ENCODE results near the gene FYB2. TPM values are rescaled to one million over a fixed set of nuclear protein-coding genes. Genes with fewer than 3 reads are reported as not detected.

The FYB2 gene
- total and polyA plus RNA-seq, 4 donors = 2.4 to 5.7 (median 2.5) TPM

DNA sequence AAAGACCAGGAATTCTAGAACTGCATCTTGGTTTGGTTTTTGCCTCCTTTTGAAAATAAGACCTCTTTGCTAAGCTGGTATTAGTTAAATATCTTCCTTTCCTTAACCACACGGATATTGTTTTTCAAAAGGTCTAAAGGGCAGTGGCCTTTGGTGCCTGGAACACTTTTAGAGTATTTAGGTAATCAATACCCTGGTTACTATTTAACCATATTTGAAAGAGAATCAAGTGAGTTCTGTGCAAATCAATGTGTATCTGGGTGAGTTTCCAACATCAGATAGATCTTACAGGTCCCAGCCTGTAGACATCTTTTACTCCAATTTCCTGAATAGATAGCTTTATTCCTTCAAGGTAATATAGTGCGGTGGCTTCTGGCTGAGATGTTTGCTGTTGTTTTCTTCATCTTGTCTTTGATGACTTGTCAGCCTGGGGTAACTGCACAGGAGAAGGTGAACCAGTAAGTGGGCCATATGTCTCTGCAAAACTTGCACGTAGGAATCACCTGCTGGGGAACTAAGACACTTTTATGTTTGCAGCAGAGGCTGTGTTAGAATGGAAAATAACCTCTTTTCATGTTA lies 35.4 kb upstream of the FYB2 start, which contains the start of gene C8A:
TSS of gene C8A (plus strand) at position 277 of the 579 bp plus-strand sequence. CDS start at position 382, 105 bp downstream.
- Histone ChIP-seq H3K27ac (ENCODE audit: low read depth, low read length) (no peak within 1 kb of the TSS), H3K9me3 (ENCODE audit: control insufficient read depth, insufficient read depth, low read length) (no peaks in the 10 kb centered on the region), H3K4me3 (ENCODE audit: low read depth, low read length) (no peak within 1 kb of the TSS), H3K36me3 (ENCODE audit: control insufficient read depth, insufficient read depth, low read length) (no peaks in the 10 kb centered on the region), H3K27me3 (ENCODE audit: control insufficient read depth, insufficient read depth, low read length) (peaks cover 2% of the 10 kb centered on the region), H3K4me1 (ENCODE audit: control insufficient read depth, insufficient read depth, low read length) (peaks cover 3% of the 10 kb centered on the region)
- no CpG with 5 or more reads among the region's 3 CpGs for WGBS (ENCODE audit: insufficient coverage)
- no peak for DNase-seq (ENCODE audit: low read depth in 4 of 6, low spot score in 6 of 6)

DNA sequence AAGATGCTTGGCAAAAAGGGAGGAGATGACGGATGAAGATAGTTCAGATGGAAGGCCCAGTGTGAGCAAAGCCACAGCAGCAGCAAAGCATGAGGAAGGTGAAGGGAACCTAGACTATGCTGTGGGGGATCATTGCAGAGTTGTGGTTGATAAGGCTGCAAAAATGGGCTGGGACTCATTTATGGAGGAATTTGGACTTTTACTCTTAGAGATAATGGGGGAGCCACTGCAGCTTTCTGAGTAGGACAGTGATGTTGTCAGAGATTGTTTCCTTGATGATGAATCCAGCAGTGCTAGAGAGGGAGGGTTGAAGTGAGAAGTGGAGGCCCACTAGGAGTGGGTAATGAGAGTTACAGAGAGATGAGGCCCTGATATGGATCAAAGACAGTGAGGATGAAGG lies 33.3 kb upstream of the FYB2 start:
- Histone ChIP-seq H3K9me3 (ENCODE audit: control insufficient read depth, insufficient read depth, low read length) (no peaks in the 10 kb centered on the region), H3K36me3 (ENCODE audit: control insufficient read depth, insufficient read depth, low read length) (no peaks in the 10 kb centered on the region), H3K4me3 (ENCODE audit: low read depth, low read length) (no peak overlapping the region), H3K27ac (ENCODE audit: low read depth, low read length) (no peak overlapping the region), H3K27me3 (ENCODE audit: control insufficient read depth, insufficient read depth, low read length) (peaks cover 2% of the 10 kb centered on the region), H3K4me1 (ENCODE audit: control insufficient read depth, insufficient read depth, low read length) (peaks cover 8% of the 10 kb centered on the region)
- WGBS (ENCODE audit: insufficient coverage) = 0% methylated on average over 1 of the region's 1 CpG
- no peak for DNase-seq (ENCODE audit: low read depth in 4 of 6, low spot score in 6 of 6)

DNA sequence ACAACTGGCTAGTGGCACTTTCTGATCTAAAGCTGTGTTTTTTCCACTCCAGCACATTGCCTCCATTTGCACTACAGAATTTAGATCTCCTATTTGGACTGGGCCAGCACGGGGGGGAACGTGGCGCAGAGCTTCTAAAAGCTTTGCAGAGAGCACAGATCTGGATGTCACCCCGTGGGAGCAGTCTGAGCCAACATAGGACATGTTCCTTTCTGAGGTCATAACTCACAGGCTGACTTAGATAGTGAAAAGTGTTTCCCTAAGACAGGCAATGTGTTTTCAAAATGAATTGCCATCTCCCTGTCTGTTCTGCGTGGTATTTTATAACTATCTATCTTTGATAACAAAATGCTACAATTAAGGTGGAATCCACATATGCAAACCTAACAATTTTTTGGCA lies 31.7 kb upstream of the FYB2 start:
- Histone ChIP-seq H3K27ac (ENCODE audit: low read depth, low read length) (no peak overlapping the region), H3K4me1 (ENCODE audit: control insufficient read depth, insufficient read depth, low read length) (peaks cover 8% of the 10 kb centered on the region), H3K9me3 (ENCODE audit: control insufficient read depth, insufficient read depth, low read length) (no peaks in the 10 kb centered on the region), H3K27me3 (ENCODE audit: control insufficient read depth, insufficient read depth, low read length) (peaks cover 2% of the 10 kb centered on the region), H3K4me3 (ENCODE audit: low read depth, low read length) (no peak overlapping the region), H3K36me3 (ENCODE audit: control insufficient read depth, insufficient read depth, low read length) (no peaks in the 10 kb centered on the region)
- WGBS (ENCODE audit: insufficient coverage) = 72% methylated on average over 3 of the region's 5 CpGs
- peak in 1 of 6 donors; percentile 22 for DNase-seq (ENCODE audit: low read depth in 4 of 6, low spot score in 6 of 6)

DNA sequence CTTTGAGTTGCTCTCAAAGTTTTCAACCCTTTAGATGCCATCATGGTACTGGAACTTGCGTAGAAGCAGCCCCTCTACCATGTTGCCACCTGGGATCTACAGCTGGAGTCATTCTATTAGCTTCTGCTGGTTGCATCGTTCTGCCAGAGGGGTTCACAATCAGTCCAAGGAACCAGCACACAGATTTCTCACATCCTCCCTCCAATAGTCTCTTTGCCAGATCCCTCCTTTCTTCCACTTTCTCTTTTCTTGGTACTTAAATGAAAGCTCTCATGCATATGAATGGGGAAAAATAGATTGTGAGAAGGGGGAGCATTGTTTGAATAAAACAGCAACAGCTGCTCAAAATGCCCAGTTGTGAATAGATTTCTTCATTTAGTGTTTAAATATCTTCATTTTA lies 31.2 kb upstream of the FYB2 start:
- peak in 1 of 6 donors; percentile 59 for DNase-seq (ENCODE audit: low read depth in 4 of 6, low spot score in 6 of 6)
- WGBS (ENCODE audit: insufficient coverage) = 33% methylated on average over 2 of the region's 2 CpGs
- H3K27ac ChIP-seq (ENCODE audit: low read depth, low read length) = no peak overlapping the region

DNA sequence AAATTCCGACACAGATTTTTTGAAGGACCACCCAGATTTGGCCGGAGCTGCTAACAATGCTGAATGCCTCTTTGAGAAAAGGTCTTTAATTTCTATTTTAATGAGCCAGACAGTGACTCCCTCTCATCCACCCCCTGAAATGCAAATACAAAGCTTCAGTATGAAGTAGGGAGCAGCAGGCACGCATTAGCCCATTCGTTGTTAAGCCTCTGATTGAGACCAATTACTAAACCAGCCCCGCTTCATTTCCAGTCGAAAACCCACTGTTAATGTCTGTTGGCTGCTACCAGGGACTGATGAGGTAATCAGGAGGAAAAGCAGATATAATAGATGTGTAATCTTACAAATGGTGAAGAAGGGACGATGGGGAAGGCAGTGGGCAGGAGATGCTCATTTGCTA lies 30.5 kb upstream of the FYB2 start:
- Histone ChIP-seq H3K4me1 (ENCODE audit: control insufficient read depth, insufficient read depth, low read length) (peaks cover 8% of the 10 kb centered on the region), H3K4me3 (ENCODE audit: low read depth, low read length) (no peak overlapping the region), H3K27me3 (ENCODE audit: control insufficient read depth, insufficient read depth, low read length) (peaks cover under 1% of the 10 kb centered on the region), H3K27ac (ENCODE audit: low read depth, low read length) (no peak overlapping the region), H3K36me3 (ENCODE audit: control insufficient read depth, insufficient read depth, low read length) (no peaks in the 10 kb centered on the region), H3K9me3 (ENCODE audit: control insufficient read depth, insufficient read depth, low read length) (no peaks in the 10 kb centered on the region)
- DNase-seq (ENCODE audit: low read depth in 4 of 6, low spot score in 6 of 6) = peak in 2 of 6 donors; percentile 62 to 72
- WGBS (ENCODE audit: insufficient coverage) = 51% methylated on average over 2 of the region's 7 CpGs

More for the DNA sequence above, 31.2 kb upstream of the FYB2 start:
- peaks cover 2% of the 10 kb centered on the region for H3K27me3 ChIP-seq (ENCODE audit: control insufficient read depth, insufficient read depth, low read length)
- H3K36me3 ChIP-seq (ENCODE audit: control insufficient read depth, insufficient read depth, low read length) = no peaks in the 10 kb centered on the region
- peaks cover 8% of the 10 kb centered on the region for H3K4me1 ChIP-seq (ENCODE audit: control insufficient read depth, insufficient read depth, low read length)
- no peaks in the 10 kb centered on the region for H3K9me3 ChIP-seq (ENCODE audit: control insufficient read depth, insufficient read depth, low read length)
- H3K4me3 ChIP-seq (ENCODE audit: low read depth, low read length) = no peak overlapping the region

DNA sequence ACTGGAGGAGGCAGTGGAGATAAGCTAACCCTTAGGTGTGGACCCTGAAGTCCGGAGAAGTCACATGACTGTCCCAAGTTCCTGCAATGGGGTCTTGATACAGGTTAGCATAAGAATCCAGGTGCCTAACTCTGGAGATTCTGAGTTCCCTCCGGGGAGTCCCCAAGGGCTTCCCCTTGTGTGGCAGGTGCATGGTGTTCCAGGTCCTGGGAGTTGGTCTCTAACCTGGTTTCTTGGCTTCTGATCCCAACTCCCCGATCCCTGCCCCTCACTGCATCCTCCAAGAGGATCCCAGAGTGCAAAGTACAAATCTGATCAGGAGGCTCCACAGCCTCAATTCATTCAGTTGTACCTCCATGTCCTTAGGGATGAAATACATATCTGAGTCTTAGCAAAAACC lies 26.1 kb upstream of the FYB2 start:
- no peak for DNase-seq (ENCODE audit: low read depth in 4 of 6, low spot score in 6 of 6)
- Histone ChIP-seq H3K4me1 (ENCODE audit: control insufficient read depth, insufficient read depth, low read length) (peaks cover 8% of the 10 kb centered on the region), H3K27ac (ENCODE audit: low read depth, low read length) (no peak overlapping the region), H3K36me3 (ENCODE audit: control insufficient read depth, insufficient read depth, low read length) (no peaks in the 10 kb centered on the region), H3K9me3 (ENCODE audit: control insufficient read depth, insufficient read depth, low read length) (no peaks in the 10 kb centered on the region), H3K27me3 (ENCODE audit: control insufficient read depth, insufficient read depth, low read length) (no peaks in the 10 kb centered on the region), H3K4me3 (ENCODE audit: low read depth, low read length) (no peak overlapping the region)
- 96% methylated on average over 2 of the region's 3 CpGs for WGBS (ENCODE audit: insufficient coverage)

DNA sequence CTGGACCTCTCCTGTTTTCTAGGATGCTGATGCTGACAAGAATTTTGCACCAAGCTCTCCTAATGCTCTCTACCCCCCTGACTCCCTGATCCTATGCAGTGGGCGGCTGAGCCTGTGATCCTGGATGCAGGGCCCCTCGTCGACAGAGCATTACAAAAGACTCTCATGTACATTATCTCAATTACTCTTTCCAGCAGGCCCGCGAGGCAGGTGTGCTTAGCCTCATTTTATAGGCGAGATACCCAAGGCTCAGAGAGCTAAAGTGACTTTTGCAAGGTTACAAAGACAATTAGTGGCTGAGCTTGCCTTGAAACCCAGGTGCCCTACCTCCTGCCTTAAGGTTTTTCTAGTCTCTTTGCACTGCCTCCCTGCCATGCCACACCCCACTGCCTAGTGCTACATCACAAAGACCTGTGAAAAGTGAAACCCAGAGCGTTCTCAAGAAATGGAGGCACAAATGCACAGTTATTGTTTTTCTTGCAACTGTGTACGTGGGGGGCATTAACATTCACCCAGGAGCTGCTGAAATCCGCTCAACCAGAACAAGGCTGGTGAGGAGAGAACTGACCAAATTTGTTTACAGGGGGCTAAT lies 25.4 kb upstream of the FYB2 start:
- Histone ChIP-seq H3K27ac (ENCODE audit: low read depth, low read length) (no peak overlapping the region), H3K27me3 (ENCODE audit: control insufficient read depth, insufficient read depth, low read length) (no peaks in the 10 kb centered on the region), H3K9me3 (ENCODE audit: control insufficient read depth, insufficient read depth, low read length) (no peaks in the 10 kb centered on the region), H3K36me3 (ENCODE audit: control insufficient read depth, insufficient read depth, low read length) (no peaks in the 10 kb centered on the region), H3K4me1 (ENCODE audit: control insufficient read depth, insufficient read depth, low read length) (peaks cover 5% of the 10 kb centered on the region), H3K4me3 (ENCODE audit: low read depth, low read length) (no peak overlapping the region)
- peak in 1 of 6 donors; percentile 56 for DNase-seq (ENCODE audit: low read depth in 4 of 6, low spot score in 6 of 6)
- 53% methylated on average over 6 of the region's 9 CpGs for WGBS (ENCODE audit: insufficient coverage)

DNA sequence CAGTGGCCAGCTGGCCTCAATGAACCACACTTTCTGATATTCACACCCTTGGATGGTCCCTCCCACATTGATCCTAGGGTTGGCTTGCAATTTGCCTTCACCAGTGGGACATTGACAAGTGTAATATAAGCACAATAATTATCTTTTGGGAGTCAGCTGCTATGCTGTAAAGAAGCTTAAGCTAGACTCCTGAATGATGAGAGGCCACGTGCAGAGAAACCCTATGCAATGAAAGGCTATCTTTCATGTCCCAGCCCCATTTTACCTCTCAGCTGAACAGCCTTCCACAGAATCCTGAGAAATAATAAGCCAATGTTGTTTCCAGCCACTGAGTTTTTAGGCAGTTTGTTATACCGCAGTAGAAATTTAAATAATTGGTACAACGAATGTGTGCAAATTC lies 24.3 kb upstream of the FYB2 start:
- no peaks in the 10 kb centered on the region for H3K36me3 ChIP-seq (ENCODE audit: control insufficient read depth, insufficient read depth, low read length)
- DNase-seq (ENCODE audit: low read depth in 4 of 6, low spot score in 6 of 6) = peak in 2 of 6 donors; percentile 18 to 60
- no peaks in the 10 kb centered on the region for H3K27me3 ChIP-seq (ENCODE audit: control insufficient read depth, insufficient read depth, low read length)
- peaks cover 2% of the 10 kb centered on the region for H3K9me3 ChIP-seq (ENCODE audit: control insufficient read depth, insufficient read depth, low read length)
- no peaks in the 10 kb centered on the region for H3K4me1 ChIP-seq (ENCODE audit: control insufficient read depth, insufficient read depth, low read length)
- H3K27ac ChIP-seq (ENCODE audit: low read depth, low read length) = no peak overlapping the region
- H3K4me3 ChIP-seq (ENCODE audit: low read depth, low read length) = no peak overlapping the region
- WGBS (ENCODE audit: insufficient coverage) = no CpG with 5 or more reads among the region's 3 CpGs

DNA sequence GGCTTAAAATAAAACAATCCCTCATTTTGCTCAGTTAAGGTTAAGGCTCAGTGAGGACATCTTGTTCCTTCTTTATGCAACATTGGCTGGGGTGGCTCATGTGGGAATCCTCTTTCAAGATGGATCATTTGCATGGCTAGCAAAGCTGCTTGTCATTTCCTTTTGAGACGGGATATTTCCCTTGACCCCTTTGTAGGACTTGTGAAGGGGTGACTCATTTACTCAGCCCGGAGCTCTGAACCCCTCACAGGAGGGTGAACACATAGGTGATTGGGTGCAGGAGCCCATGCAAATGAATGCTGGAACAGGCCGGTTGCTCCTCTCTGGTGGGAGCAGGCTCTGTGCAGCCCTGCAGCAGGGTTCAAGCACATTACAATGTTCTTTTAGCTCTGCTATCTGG lies 19.6 kb upstream of the FYB2 start:
- Histone ChIP-seq H3K9me3 (ENCODE audit: control insufficient read depth, insufficient read depth, low read length) (peaks cover 2% of the 10 kb centered on the region), H3K4me1 (ENCODE audit: control insufficient read depth, insufficient read depth, low read length) (no peaks in the 10 kb centered on the region), H3K27ac (ENCODE audit: low read depth, low read length) (no peak overlapping the region), H3K36me3 (ENCODE audit: control insufficient read depth, insufficient read depth, low read length) (no peaks in the 10 kb centered on the region), H3K4me3 (ENCODE audit: low read depth, low read length) (no peak overlapping the region), H3K27me3 (ENCODE audit: control insufficient read depth, insufficient read depth, low read length) (no peaks in the 10 kb centered on the region)
- no peak for DNase-seq (ENCODE audit: low read depth in 4 of 6, low spot score in 6 of 6)
- WGBS (ENCODE audit: insufficient coverage) = 78% methylated on average over 2 of the region's 3 CpGs
